Measurements from ENCODE around the gene SEC16B. TPM values are rescaled to one million over a fixed set of nuclear protein-coding genes. Genes with fewer than 3 reads are reported as not detected.

SEC16B gene
- total and polyA plus RNA-seq, 2 of the 13 experiments (the other 11 are each of a cell fraction or from before 2014, with no cell fraction given): 4.6 to 5.8 TPM

GRCh38 chr1:177960939-177961622, 8.8 kb downstream of the SEC16B start:
- peaks cover 5 to 20% of the 10 kb centered on the region in 2 experiments; a peak in 4 of 5 replicates for H3K36me3 ChIP-seq (replicated peaks in 1 of 2; ENCODE audit: control insufficient read depth in 1 of 2, insufficient read depth in 2 of 2, low read length in 2 of 2)
- ChIA-PET CTCF (ENCODE audit: low intra/inter-chr PET ratio, low total read pairs) (interaction anchor here (1.7 to 2.2 kb wide), 2 partner anchors 76 to 94 kb away, joined by 4 to 10 read pairs; no protein-coding TSS in a partner anchor), POLR2A (interaction anchor here (0.9 to 1.7 kb wide), 2 partner anchors 8 to 76 kb away, joined by 3 to 8 read pairs; partner anchors contain the start of gene SEC16B)
- DNase-seq (ENCODE audit: low spot score): no peak
- no peak overlapping the region for H3K4me3 ChIP-seq (replicated peaks in 1 of 3; ENCODE audit: insufficient read depth in 1 of 3, low read depth in 2 of 3, low read length in 3 of 3)
- no peaks in the 10 kb centered on the region for H3K9me3 ChIP-seq (ENCODE audit: low read length)
- H3K4me2 ChIP-seq (ENCODE audit: low read depth, low read length): no peak overlapping the region
- H3K79me2 ChIP-seq (ENCODE audit: insufficient read depth, low read length): no peaks in the 10 kb centered on the region
- H2AFZ ChIP-seq (ENCODE audit: low read length): no peak overlapping the region
- no TSS peak for BruUV-seq (replicated peaks)
- in situ Hi-C loops (cut with HindIII; ENCODE audit: extremely low pct_ligation_motif_present, low pct_unique_long_range_greater_than_20kb): no loop called here
- FAIRE-seq: no peak
- intact Hi-C loops (cut with micrococcal nuclease; ENCODE audit: unreplicated experiment): no loop called here
- H3K4me1 ChIP-seq (ENCODE audit: insufficient read depth, low read length): no peaks in the 10 kb centered on the region
- no peak overlapping the region for H3K9ac ChIP-seq (ENCODE audit: insufficient read depth, low read depth, low read length)
- H3K27ac ChIP-seq (ENCODE audit: extremely low read length, insufficient read depth, low read length): no peak overlapping the region
- ATAC-seq: no peak
- H3K27me3 ChIP-seq (ENCODE audit: control insufficient read depth in 1 of 2, insufficient read depth in 2 of 2, low read length in 2 of 2): no peaks in the 10 kb centered on the region
- no peaks in the 10 kb centered on the region for H4K20me1 ChIP-seq (ENCODE audit: insufficient read depth, low read length)
- 76% methylated on average over 3 of the region's 3 CpGs for WGBS (ENCODE audit: low lambda C conversion rate)
- TF ChIP-seq AKAP8 (CRISPR knock-in tag; IDR thresholded peaks at IDR 0.05) (no peak), MAFG (CRISPR knock-in tag; IDR thresholded peaks at IDR 0.05) (no peak), HMGXB3 (CRISPR knock-in tag; IDR thresholded peaks at IDR 0.05; ENCODE audit: borderline replicate concordance) (no peak), CBX1 (IDR thresholded peaks at IDR 0.05; ENCODE audit: low read depth) (no peak), ZNF264 (CRISPR knock-in tag; IDR thresholded peaks at IDR 0.05) (no peak), ZIK1 (CRISPR knock-in tag; IDR thresholded peaks at IDR 0.05; ENCODE audit: borderline replicate concordance, low read depth) (no peak), ZNF382 (CRISPR knock-in tag; IDR thresholded peaks at IDR 0.05; ENCODE audit: borderline replicate concordance) (no peak), BCLAF1 (IDR thresholded peaks at IDR 0.05) (no peak), TP53 (CRISPR knock-in tag; conservative IDR thresholded peaks at IDR 0.05) (no peak), AHR (CRISPR knock-in tag; IDR thresholded peaks at IDR 0.05) (no peak), SIN3A (IDR thresholded peaks at IDR 0.05; ENCODE audit: borderline replicate concordance, low read depth, low read length) (no peak)

Measured in HepG2 (cell line).